Measurements from ENCODE around the gene NENF. TPM values are rescaled to one million over a fixed set of nuclear protein-coding genes. Genes with fewer than 3 reads are reported as not detected.
A peak's percentile ranks its signal among the peaks of the same experiment; 100 is the strongest.

NENF gene
- total RNA-seq, 2 donors from 2014 or later = 95.2 to 100 TPM

GRCh38 chr1:212428496-212428895 is 4.2 kb upstream of the NENF start:
- DNase-seq (ENCODE audit: low spot score) = no peak
- intact Hi-C loops (cut with DNase I) = no loop called here

- DNase-seq (ENCODE audit: low spot score) = no peak
- intact Hi-C loops (cut with DNase I) = no loop called here
Observed at GRCh38 chr1:212430416-212430815, 2.3 kb upstream of the NENF start.

- DNase-seq (ENCODE audit: low spot score) = no peak
- intact Hi-C loops (cut with DNase I) = no loop called here
Observed at GRCh38 chr1:212430955-212431394, 1.7 kb upstream of the NENF start.

DNA sequence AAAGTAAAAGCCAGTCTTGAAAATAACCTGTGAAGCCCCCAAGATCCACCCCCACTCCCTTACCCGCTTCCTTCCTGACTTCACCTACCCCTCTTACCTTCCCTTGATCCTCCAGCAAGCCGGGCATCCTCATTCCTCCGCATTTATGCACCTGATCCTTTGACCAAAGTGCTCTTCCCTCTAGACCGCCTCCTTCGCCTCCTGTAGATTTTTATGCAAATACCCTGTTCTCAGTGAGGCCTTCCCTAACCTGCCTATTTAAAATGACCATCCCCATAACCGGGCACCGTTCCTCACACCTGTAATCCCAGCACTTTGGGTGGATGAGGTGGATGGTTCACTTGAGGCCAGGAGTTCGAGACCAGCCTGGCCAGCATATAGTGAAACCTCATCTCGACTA is 1.1 kb upstream of the NENF start:
- no peak for DNase-seq (ENCODE audit: low spot score)

DNA sequence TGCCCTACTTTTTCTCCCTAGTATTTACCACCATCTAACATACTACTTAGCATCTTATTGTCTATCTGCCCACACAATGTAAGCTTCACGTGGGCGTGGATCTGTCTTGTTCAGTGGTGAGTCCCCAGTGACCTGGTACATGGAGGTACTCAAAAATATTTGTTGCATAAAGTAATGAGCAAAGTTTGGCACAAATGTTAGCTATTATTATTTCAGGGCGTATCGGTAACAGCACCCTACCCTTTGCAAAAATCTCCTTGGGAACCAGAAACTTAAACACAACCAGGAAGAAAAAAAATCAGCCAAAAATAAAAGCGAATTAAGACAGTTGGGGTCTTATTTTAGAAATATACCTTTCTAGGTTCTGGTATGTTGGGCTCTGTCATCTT is 454 bp upstream of the NENF start:
- no peak for DNase-seq (ENCODE audit: low spot score)
- intact Hi-C loops (cut with DNase I) = no loop called here

More for the DNA sequence above, 1.1 kb upstream of the NENF start:
- intact Hi-C loops (cut with DNase I) = no loop called here

DNA sequence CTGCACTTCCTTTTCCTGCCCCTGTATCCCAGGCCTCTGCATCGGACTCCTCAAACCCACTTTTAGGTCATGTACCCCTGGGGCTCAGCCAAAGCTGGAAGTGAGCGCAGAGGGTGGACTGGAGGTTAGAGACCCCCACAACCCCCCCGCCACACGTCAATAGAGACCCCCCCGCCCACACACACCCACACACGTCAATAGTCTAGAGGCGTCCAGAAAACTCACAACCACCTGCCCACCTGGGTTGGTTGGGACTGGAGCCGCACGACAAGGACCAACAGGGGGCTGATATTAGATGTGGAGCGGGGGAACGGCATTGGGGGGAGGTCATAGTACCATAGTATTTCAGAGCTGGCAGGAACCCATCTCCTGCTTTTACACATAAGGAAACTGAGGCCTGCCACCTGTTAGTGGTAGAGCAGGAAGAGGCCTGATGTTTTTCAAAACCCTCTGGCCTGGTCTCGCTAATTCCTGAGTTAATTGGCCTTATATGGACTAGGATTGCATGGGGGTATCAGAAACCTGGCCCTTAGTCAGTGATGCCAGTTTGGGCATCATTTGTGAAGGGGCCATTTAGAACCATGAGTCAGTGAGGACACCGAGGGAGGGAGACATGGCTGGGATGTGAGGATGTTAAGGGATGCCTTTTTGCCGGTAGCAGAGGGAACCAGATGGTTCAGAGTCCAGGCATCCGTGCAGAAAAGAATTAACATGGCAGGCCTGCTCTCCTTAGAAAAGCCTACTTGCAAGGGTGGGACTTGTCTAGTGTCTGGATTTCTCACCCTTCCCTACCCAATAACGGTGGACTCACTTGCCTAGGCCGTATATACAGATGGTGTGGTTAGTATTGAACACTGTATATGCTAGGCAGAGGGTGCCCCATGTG is 1.1 kb downstream of the NENF start:
- DNase-seq (ENCODE audit: low spot score) = no peak

GRCh38 chr1:212434992-212435391 is 2.3 kb downstream of the NENF start:
- intact Hi-C loops (cut with DNase I) = no loop called here
- no peak for DNase-seq (ENCODE audit: low spot score)

More for the DNA sequence above, 1.1 kb downstream of the NENF start:
- intact Hi-C loops (cut with DNase I) = no loop called here

- intact Hi-C loops (cut with DNase I) = no loop called here
- no peak for DNase-seq (ENCODE audit: low spot score)
Observed at GRCh38 chr1:212437179-212437798, 4.6 kb downstream of the NENF start.

DNA sequence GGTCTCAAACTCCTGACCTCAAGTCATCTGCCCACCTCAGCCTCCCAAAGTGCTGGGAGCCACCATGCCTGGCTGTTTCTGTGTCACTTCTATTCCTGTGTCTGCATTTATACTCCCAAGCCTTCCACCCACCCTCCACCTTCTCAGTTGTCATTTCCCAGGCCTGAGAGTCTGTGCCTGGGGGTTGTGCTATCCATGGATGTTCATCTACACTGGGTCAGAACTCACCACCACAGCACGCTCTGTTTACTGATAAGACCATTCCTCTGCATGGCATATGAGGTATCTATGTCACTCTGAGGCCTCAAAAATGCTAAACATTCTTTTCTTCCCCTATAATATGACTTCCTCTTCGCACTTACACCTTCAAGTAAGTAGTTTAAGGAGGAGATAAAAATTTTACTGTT is 6.1 kb downstream of the NENF start:
- intact Hi-C loops (cut with DNase I) = no loop called here
- DNase-seq (ENCODE audit: low spot score) = no peak

DNA sequence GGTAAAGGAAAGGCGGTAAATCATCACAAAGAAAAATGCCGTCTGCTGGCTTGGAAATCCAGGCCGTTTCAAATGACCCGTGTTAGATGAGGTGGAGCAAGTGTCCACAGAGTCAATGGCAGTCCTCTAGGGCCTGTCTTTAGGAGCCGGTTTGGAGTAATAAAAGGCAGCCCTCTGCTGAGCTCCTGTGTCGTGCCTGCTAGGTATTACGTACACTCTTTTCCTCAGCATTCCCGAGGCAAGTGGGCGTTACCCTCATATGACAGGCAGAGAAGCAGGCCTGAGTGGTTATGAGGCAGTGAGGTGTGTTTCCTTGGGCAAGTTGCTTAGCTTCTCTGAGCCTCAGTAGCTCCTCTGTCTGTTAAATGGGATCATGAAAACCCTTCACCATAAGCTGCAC is 7.7 kb downstream of the NENF start:
- intact Hi-C loops (cut with DNase I) = no loop called here
- no peak for DNase-seq (ENCODE audit: low spot score)

GRCh38 chr1:212442408-212442807 is 9.7 kb downstream of the NENF start:
- intact Hi-C loops (cut with DNase I) = no loop called here
- no peak for DNase-seq (ENCODE audit: low spot score)

DNA sequence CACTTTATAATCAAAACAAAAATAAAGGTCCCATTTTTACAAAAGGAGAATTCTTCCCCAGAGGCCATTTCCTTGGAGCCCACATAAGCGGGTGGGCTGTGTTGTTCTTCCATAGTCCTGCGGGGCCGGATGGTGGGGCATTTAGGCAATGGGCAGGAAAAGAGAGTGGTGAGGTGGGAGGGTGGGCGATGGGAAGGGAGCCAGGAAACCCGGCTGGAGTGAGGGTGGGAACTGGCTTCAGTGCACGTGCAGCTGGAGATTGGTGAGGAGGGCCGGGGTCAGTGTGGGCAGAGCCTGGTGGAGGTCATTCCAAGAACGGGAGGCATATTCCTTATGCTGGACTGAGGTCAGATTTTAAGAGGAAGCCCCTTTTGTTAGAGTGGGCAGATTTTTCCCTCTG is 13.6 kb downstream of the NENF start:
- no peak for DNase-seq (ENCODE audit: low spot score)
- intact Hi-C loops (cut with DNase I) = no loop called here

DNA sequence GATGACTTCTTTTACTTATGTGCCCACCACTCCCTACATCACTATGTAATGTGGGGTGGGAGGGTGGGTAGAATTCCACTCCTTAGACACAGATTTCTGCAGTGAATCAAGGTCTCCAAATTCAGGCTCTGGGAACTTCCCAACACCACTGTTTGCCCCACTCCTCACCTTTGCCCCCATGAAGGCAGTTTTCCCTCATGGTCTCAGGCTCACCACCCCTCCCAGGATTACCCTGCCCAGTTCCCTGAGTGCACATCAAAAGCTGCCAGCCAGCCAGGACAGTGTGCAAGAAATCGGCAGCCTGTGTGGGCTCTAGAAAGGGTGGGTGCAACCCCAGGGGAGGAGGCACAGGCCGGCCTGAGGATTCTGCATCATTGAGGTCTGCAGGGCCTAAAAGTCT is 14.8 kb downstream of the NENF start:
- intact Hi-C loops (cut with DNase I) = no loop called here
- DNase-seq (ENCODE audit: low spot score) = no peak

GRCh38 chr1:212450331-212450881 is 17.7 kb downstream of the NENF start:
- intact Hi-C loops (cut with DNase I) = loop anchor here in 1 of 2 donors (5.0 kb wide), 1 partner anchor 388 kb away; no protein-coding TSS in a partner anchor
- no peak for DNase-seq (ENCODE audit: low spot score)

- intact Hi-C loops (cut with DNase I) = loop anchor here in 1 of 2 donors (5.0 kb wide), 1 partner anchor 389 kb away; no protein-coding TSS in a partner anchor
- no peak for DNase-seq (ENCODE audit: low spot score)
Observed at GRCh38 chr1:212451416-212452322, 18.9 kb downstream of the NENF start.

DNA sequence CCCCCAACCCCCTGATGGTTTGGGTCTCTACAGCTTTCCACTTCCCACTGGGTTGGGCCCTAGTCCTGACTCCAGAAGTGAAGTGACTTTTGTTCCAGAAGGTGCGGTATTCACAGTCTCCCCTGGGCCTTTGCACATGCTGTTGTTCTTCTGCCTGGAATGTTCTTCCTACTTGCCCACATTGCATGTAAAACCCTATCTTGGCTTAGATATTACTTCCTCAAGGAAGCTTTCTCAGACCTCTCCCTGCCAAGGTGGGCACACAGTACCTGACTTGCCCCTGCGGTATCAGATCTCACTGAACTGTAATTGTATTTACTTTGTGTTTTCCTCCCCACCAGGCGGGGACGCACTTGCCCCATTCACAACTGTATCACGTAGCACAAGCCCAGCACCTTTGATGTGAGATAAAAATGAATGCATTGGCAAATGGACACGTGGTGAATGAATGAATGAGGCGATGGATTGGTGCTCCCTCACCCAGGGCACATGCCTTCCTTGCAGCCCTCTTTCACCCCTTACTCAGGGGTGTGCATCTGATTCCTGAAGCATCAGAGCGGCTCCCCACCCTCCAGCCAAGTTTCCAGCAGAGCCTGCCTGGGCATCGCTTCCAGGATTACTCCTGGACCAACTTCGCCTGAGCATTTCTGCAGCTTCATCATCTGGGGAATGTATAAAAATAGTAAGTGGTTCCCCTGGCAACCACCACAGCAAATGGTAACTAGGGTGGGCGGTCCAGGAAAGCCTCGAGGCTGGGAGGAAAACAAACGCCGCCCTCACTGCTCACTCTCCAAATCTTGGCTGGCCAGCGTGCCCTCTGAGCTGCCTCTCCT is 19.8 kb downstream of the NENF start:
- intact Hi-C loops (cut with DNase I) = loop anchor here in 1 of 2 donors (5.0 kb wide), 1 partner anchor 390 kb away; no protein-coding TSS in a partner anchor
- peak; percentile 90 for DNase-seq (ENCODE audit: low spot score)

DNA sequence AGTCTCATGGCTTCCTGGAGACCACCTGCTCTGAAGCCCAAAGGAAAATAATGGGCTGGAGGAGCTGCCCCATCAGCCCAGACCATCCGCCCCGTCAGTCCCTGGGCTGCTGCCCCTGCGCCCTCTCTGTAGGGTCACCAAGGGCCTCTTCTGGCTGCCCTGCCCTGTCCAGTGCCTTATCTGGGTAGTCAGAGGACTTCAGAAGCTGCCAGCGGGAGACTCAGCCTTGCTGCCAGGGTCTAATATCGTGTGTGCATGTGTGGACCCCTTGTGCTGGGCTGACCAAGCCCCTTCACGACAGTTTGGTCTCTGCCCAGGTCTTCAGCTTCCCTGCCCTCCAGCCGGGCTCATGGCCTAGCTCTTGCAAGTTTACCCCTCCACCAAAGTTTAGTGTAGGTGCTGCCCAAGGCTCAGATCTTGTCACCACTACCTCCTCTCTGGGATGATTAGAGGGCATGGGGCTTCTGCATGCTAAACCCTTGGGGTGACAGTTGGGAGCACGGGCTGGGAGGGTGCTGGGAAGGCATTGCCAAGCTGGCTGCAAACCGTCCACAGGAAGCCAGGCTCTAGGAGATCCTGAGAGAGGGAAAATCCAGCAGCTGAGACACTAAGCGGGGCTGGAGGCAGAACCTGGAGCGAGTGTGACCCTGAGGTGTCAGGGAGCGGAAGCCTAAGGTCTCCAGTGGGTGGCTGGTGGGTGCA is 20.6 kb downstream of the NENF start:
- DNase-seq (ENCODE audit: low spot score) = no peak
- intact Hi-C loops (cut with DNase I) = loop anchor here in 1 of 2 donors (5.0 kb wide), 1 partner anchor 391 kb away; no protein-coding TSS in a partner anchor

DNA sequence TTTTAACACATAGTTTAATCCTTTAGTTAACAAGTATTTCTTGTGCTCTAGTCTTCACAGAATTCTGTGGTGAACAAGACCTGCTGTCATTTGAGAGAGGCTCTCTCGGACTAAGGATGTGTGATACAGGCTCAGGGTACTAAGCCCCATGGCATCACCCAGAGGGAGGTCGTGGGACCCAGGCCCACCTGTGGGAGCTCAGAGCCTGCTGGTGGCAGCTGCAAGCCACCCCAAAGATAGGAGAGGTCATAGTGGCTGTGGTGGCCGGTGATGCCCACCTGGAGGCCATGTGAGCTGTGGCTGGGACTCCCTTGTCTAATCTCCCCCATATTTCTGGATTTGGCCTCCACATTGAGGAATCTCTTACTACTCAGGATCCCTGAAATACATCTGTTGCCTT is 22.0 kb downstream of the NENF start:
- intact Hi-C loops (cut with DNase I) = loop anchor here (5.0 kb wide), 3 partner anchors 377 to 392 kb away; no protein-coding TSS in a partner anchor
- no peak for DNase-seq (ENCODE audit: low spot score)
